Activated CD4-positive, alpha-beta T cell treated with anti-CD3 and anti-CD28 coated beads, Interleukin-2, amount 10 ng/mL, durations not matched to agents 7 days and 5 days (primary cell): ENCODE measurements around the gene ZNF530. TPM values are rescaled to one million over a fixed set of nuclear protein-coding genes. Genes with fewer than 3 reads are reported as not detected.

ENCODE experiments used
- total RNA-seq, 2 experiments: library from RNA; stranded (reverse); gene quantifications; one replicate each; pipeline ENCODE4 v1.2.3, GENCODE V29; 2021

ZNF530 gene
- total RNA-seq, 2 experiments from 2014 or later: 10.3 to 12.1 TPM

Other genes starting within 250 kb of the ZNF530 start
- gene ZNF304, start 248.6 kb upstream of the ZNF530 start, total RNA-seq: 1 to 10 TPM; 9.0 TPM
- 10 to 100 TPM in 1 of 2 experiments, 1 to 10 TPM in 1; 9.0 to 10.3 TPM for gene TRAPPC2B, start 236.3 kb upstream of the ZNF530 start, total RNA-seq
- 1 to 10 TPM; 4.6 TPM for gene ZNF547, start 236.3 kb upstream of the ZNF530 start, total RNA-seq
- gene ZNF548, start 210.0 kb upstream of the ZNF530 start, total RNA-seq: 10 to 100 TPM; 29.1 to 31.8 TPM
- 10 to 100 TPM; 14.3 to 15.7 TPM for gene ZNF17, start 188.7 kb upstream of the ZNF530 start, total RNA-seq
- 10 to 100 TPM; 11.2 to 12.5 TPM for gene ZNF749, start 164.6 kb upstream of the ZNF530 start, total RNA-seq
- under 1 TPM; 0.15 to 0.21 TPM for gene VN1R1, start 142.7 kb upstream of the ZNF530 start, total RNA-seq
- 1 to 10 TPM; 9.0 to 9.2 TPM for gene ZNF772, start 122.3 kb upstream of the ZNF530 start, total RNA-seq
- 10 to 100 TPM in 1 of 2 experiments, 1 to 10 TPM in 1; 9.8 to 11.4 TPM for gene ZNF419, start 112.1 kb upstream of the ZNF530 start, total RNA-seq
- 10 to 100 TPM; 10.6 to 11.0 TPM for gene ZNF773, start 99.9 kb upstream of the ZNF530 start, total RNA-seq
- 1 to 10 TPM; 9.0 to 9.1 TPM for gene ZNF549, start 72.5 kb upstream of the ZNF530 start, total RNA-seq
- gene ZNF550, start 40.0 kb upstream of the ZNF530 start, total RNA-seq: 10 to 100 TPM; 12.6 to 16.0 TPM
- 1 to 10 TPM; 7.2 to 7.8 TPM for gene ZNF416, start 21.0 kb upstream of the ZNF530 start, total RNA-seq
- 1 to 10 TPM; 8.2 to 8.4 TPM for gene ZIK1, start 15.7 kb upstream of the ZNF530 start, total RNA-seq
- gene ZNF134, start 14.4 kb downstream of the ZNF530 start, total RNA-seq: 10 to 100 TPM; 13.7 to 15.4 TPM
- 10 to 100 TPM; 16.5 to 17.9 TPM for gene ZNF211, start 33.3 kb downstream of the ZNF530 start, total RNA-seq
- gene ZSCAN4, start 69.0 kb downstream of the ZNF530 start, total RNA-seq: not detected
- gene ZNF551, start 82.1 kb downstream of the ZNF530 start, total RNA-seq: 10 to 100 TPM; 13.4 to 16.2 TPM
- gene ZNF154, start 109.3 kb downstream of the ZNF530 start, total RNA-seq: 1 to 10 TPM; 5.0 to 5.8 TPM
- 10 to 100 TPM; 13.9 to 14.4 TPM for gene ZNF671, start 127.7 kb downstream of the ZNF530 start, total RNA-seq
- 10 to 100 TPM; 16.1 to 21.4 TPM for gene ZNF776, start 146.9 kb downstream of the ZNF530 start, total RNA-seq
- gene ZNF586, start 169.8 kb downstream of the ZNF530 start, total RNA-seq: 10 to 100 TPM; 26.8 to 28.4 TPM
- gene ZNF552, start 215.0 kb downstream of the ZNF530 start, total RNA-seq: 10 to 100 TPM in 1 of 2 experiments, 1 to 10 TPM in 1; 8.7 to 10.0 TPM
- 10 to 100 TPM; 16.2 to 18.4 TPM for gene ZNF587B, start 230.4 kb downstream of the ZNF530 start, total RNA-seq
- gene ZNF587, start 250.0 kb downstream of the ZNF530 start, total RNA-seq: 10 to 100 TPM; 35.3 to 35.6 TPM